Esophagus muscularis mucosa (tissue), 4 donors: Measurements from ENCODE around the gene MOXD1. TPM values are rescaled to one million over a fixed set of nuclear protein-coding genes. Genes with fewer than 3 reads are reported as not detected.

ENCODE experiments used
- DNase-seq: peaks from one replicate; pipeline ENCODE4 v3.0.0-alpha.2; 2017; ENCODE audit errors: extremely low spot score
- H3K27ac ChIP-seq, 4 donors: fragments of 200-600 bp; sonication (generic); replicated peaks in 1 of 4; 1 replicate in 3 of 4; 2 replicates in 1 of 4; pipeline ENCODE4 v1.5.1; 2016 to 2019; ENCODE audit warnings: mild to moderate bottlenecking in 1 of 4
- H3K27me3 ChIP-seq, 4 donors: fragments of 200-600 bp; sonication (generic); one replicate each; pipeline versions ENCODE4 v1.5.1 to v1.6.0; 2016 to 2019
- H3K36me3 ChIP-seq, 4 donors: fragments of 200-600 bp; sonication (generic); one replicate each; pipeline ENCODE4 v1.5.1; 2016 to 2019
- H3K4me1 ChIP-seq, 4 donors: fragments of 200-600 bp; sonication (generic); one replicate each; pipeline ENCODE4 v1.5.1; 2016 to 2019
- H3K4me3 ChIP-seq, 4 donors: fragments of 200-600 bp; sonication (generic); 1 replicate in 2 of 4; 2 replicates in 2 of 4; pipeline ENCODE4 v1.5.1; 2016 to 2019; ENCODE audit warnings: mild to moderate bottlenecking in 4 of 4, moderate library complexity in 1 of 4
- H3K9me3 ChIP-seq, 4 donors: fragments of 200-600 bp; sonication (generic); 1 replicate in 3 of 4; 2 replicates in 1 of 4; pipeline ENCODE4 v1.5.1; 2016 to 2019
- CTCF ChIP-seq, 3 experiments: fragments of 200-600 bp in 2 of 3; fragments of 450-650 bp in 1 of 3; sonication (generic) in 2 of 3; IDR thresholded peaks; one replicate each; pipeline ENCODE4 v1.5.1; 2017 to 2019; ENCODE audit warnings: antibody characterized with exemption in 3 of 3, mild to moderate bottlenecking in 2 of 3, moderate library complexity in 1 of 3
- EP300 ChIP-seq: sonication (generic); formaldehyde crosslinking; IDR thresholded peaks from one replicate; pipeline ENCODE4 v1.6.1; 2017; ENCODE audit warnings: antibody characterized with exemption
- POLR2A ChIP-seq: fragments of 450-650 bp; IDR thresholded peaks from one replicate; pipeline ENCODE4 v1.6.1; 2017; ENCODE audit warnings: antibody characterized with exemption, moderate library complexity, mild to moderate bottlenecking, low read depth
- POLR2AphosphoS5 ChIP-seq, 2 donors: sonication (generic); formaldehyde crosslinking; IDR thresholded peaks; one replicate each; pipeline ENCODE4 v1.6.1; 2017; ENCODE audit warnings: antibody characterized with exemption in 2 of 2
- WGBS: methylation state at CpG from one replicate; pipeline ENCODE4 v1.1.5; 2018; 5-methylcytosine and 5-hydroxymethylcytosine counted together
- intact Hi-C: fragments of 100-400 bp; cut with DNase I; formaldehyde crosslinking; loops from one replicate; pipeline ENCODE4 v1.15.1; 2023
- total RNA-seq, 4 donors: library from RNA; depleted of rRNA; stranded (reverse); fragments of >200 nt; gene quantifications; one replicate each; pipeline versions ENCODE4 v1.1.0 to v1.2.1, GENCODE V29; 2016

Gene MOXD1
- total RNA-seq, 4 donors from 2014 or later: 14.2 to 32.4 (median 23.6) TPM

GRCh38 chr6:132410830-132411229 lies 9.6 kb upstream of the MOXD1 start:
- WGBS: 74% methylated on average over 3 of the region's 3 CpGs
- Histone ChIP-seq H3K9me3 (no peaks in the 10 kb centered on the region), H3K27me3 (no peaks in the 10 kb centered on the region), H3K27ac (no peak overlapping the region), H3K4me1 (peaks cover 0 to 5% (median under 1%) of the 10 kb centered on the region in 4 donors), H3K4me3 (no peak overlapping the region), H3K36me3 (no peaks in the 10 kb centered on the region)
- no peak for DNase-seq
- TF ChIP-seq CTCF (IDR thresholded peaks at IDR 0.05) (no peak), POLR2AphosphoS5 (IDR thresholded peaks at IDR 0.05) (no peak), POLR2A (no peak), EP300 (no peak)
- intact Hi-C loops: no loop called here

GRCh38 chr6:132405143-132405915 lies 4.1 kb upstream of the MOXD1 start:
- WGBS: 38% methylated on average over 2 of the region's 2 CpGs

GRCh38 chr6:132404736-132405135 lies 3.5 kb upstream of the MOXD1 start:
- no peaks in the 10 kb centered on the region for H3K9me3 ChIP-seq
- no peak overlapping the region for H3K4me3 ChIP-seq
- H3K27me3 ChIP-seq: peaks cover 0 to 27% (median 5%) of the 10 kb centered on the region in 4 donors
- intact Hi-C loops: no loop called here
- peak overlapping the region in 2 of 4 donors; percentile 26 to 32 for H3K27ac ChIP-seq
- TF ChIP-seq POLR2AphosphoS5 (IDR thresholded peaks at IDR 0.05) (no peak), CTCF (IDR thresholded peaks at IDR 0.05) (no peak), EP300 (no peak), POLR2A (no peak)
- H3K4me1 ChIP-seq: peaks cover 4 to 46% (median 20%) of the 10 kb centered on the region in 4 donors
- no peaks in the 10 kb centered on the region for H3K36me3 ChIP-seq
- DNase-seq: no peak
- 36% methylated on average over 3 of the region's 3 CpGs for WGBS

More at GRCh38 chr6:132405143-132405915, 4.1 kb upstream of the MOXD1 start:
- intact Hi-C loops: no loop called here
- TF ChIP-seq CTCF (IDR thresholded peaks at IDR 0.05) (no peak), POLR2AphosphoS5 (IDR thresholded peaks at IDR 0.05) (no peak), EP300 (no peak), POLR2A (no peak)
- Histone ChIP-seq H3K4me3 (no peak overlapping the region), H3K9me3 (no peaks in the 10 kb centered on the region), H3K27ac (peak overlapping the region in 2 of 4 donors; percentile 26 to 32), H3K36me3 (no peaks in the 10 kb centered on the region), H3K27me3 (peaks cover 0 to 27% (median 5%) of the 10 kb centered on the region in 4 donors), H3K4me1 (peaks cover 4 to 46% (median 20%) of the 10 kb centered on the region in 4 donors)
- no peak for DNase-seq

GRCh38 chr6:132404330-132404729 lies 3.1 kb upstream of the MOXD1 start:
- no peak for DNase-seq
- Histone ChIP-seq H3K4me3 (no peak overlapping the region), H3K27me3 (peaks cover 0 to 27% (median 5%) of the 10 kb centered on the region in 4 donors), H3K36me3 (no peaks in the 10 kb centered on the region), H3K4me1 (peaks cover 4 to 46% (median 20%) of the 10 kb centered on the region in 4 donors), H3K9me3 (no peaks in the 10 kb centered on the region), H3K27ac (no peak overlapping the region)
- no peak for TF ChIP-seq POLR2A
- TF ChIP-seq POLR2AphosphoS5 (IDR thresholded peaks at IDR 0.05): no peak
- TF ChIP-seq CTCF (IDR thresholded peaks at IDR 0.05): no peak
- TF ChIP-seq EP300: no peak
- intact Hi-C loops: no loop called here
- WGBS: 59% methylated on average over 2 of the region's 2 CpGs
